CD14-positive monocyte (primary cell): Measurements from ENCODE around the gene TXNRD2. TPM values are rescaled to one million over a fixed set of nuclear protein-coding genes. Genes with fewer than 3 reads are reported as not detected.

Source experiments
- DNase-seq, 3 donors: peaks; one replicate each; pipeline ENCODE4 v3.0.0-alpha.2; 2011 to 2022
- H2AFZ ChIP-seq: 2 replicates; pipeline ENCODE4 v1.6.0; 2012; ENCODE audit warnings: mild to moderate bottlenecking, low read depth, low read length, inconsistent platforms; ENCODE audit not compliant: insufficient read depth, poor library complexity, severe bottlenecking
- H3K27ac ChIP-seq, 2 donors: 1 replicate in 1 of 2; 2 replicates in 1 of 2; pipeline ENCODE4 v1.5.1; 2012 to 2013; ENCODE audit warnings: low read length in 2 of 2, control low read depth in 1 of 2, inconsistent platforms in 1 of 2, low read depth in 1 of 2, mild to moderate bottlenecking in 1 of 2
- H3K27me3 ChIP-seq, 2 donors: one replicate each; pipeline versions ENCODE4 v1.6.0 to v1.6.1; 2011 to 2013; ENCODE audit warnings: low read length in 2 of 2; ENCODE audit not compliant: control insufficient read depth in 2 of 2, insufficient read depth in 2 of 2
- H3K36me3 ChIP-seq, 2 donors: replicated peaks in 1 of 2; 1 replicate in 1 of 2; 2 replicates in 1 of 2; pipeline versions ENCODE4 v1.5.1 to v1.6.1; 2012 to 2013; ENCODE audit warnings: low read length in 2 of 2, control low read depth in 1 of 2, inconsistent platforms in 1 of 2, mild to moderate bottlenecking in 1 of 2; ENCODE audit not compliant: insufficient read depth in 2 of 2, control insufficient read depth in 1 of 2
- H3K4me1 ChIP-seq, 2 donors: 1 replicate in 1 of 2; 2 replicates in 1 of 2; pipeline versions ENCODE4 v1.5.1 to v1.6.1; 2012 to 2013; ENCODE audit warnings: low read length in 2 of 2, control low read depth in 1 of 2, inconsistent platforms in 1 of 2, mild to moderate bottlenecking in 1 of 2, moderate library complexity in 1 of 2; ENCODE audit not compliant: insufficient read depth in 2 of 2, control insufficient read depth in 1 of 2
- H3K4me2 ChIP-seq: replicated peaks from 2 replicates; pipeline ENCODE3; 2012; ENCODE audit warnings: low read length, moderate library complexity, mild to moderate bottlenecking; ENCODE audit not compliant: poor library complexity, severe bottlenecking; ENCODE audit errors: extremely low read depth
- H3K4me3 ChIP-seq, 3 experiments: fragments of 200-600 bp in 1 of 3; sonication (generic) in 1 of 3; replicated peaks in 1 of 3; 1 replicate in 2 of 3; 2 replicates in 1 of 3; pipeline ENCODE4 v1.5.1; 2011 to 2013; ENCODE audit warnings: low read length in 3 of 3, mild to moderate bottlenecking in 3 of 3, control low read depth in 2 of 3, low read depth in 2 of 3, inconsistent platforms in 1 of 3, moderate library complexity in 1 of 3
- H3K79me2 ChIP-seq: 2 replicates; pipeline ENCODE4 v1.6.0; 2012; ENCODE audit warnings: mild to moderate bottlenecking, control low read depth, inconsistent platforms, low read length, moderate library complexity; ENCODE audit not compliant: insufficient read depth
- H3K9ac ChIP-seq: 2 replicates; pipeline ENCODE4 v1.6.0; 2017; ENCODE audit warnings: low read length, mild to moderate bottlenecking; ENCODE audit not compliant: insufficient read depth, poor library complexity, severe bottlenecking
- H3K9me3 ChIP-seq, 2 donors: replicated peaks in 1 of 2; 1 replicate in 1 of 2; 2 replicates in 1 of 2; pipeline versions ENCODE4 v1.5.1 to v1.6.1; 2012 to 2013; ENCODE audit warnings: low read length in 2 of 2, control low read depth in 1 of 2; ENCODE audit not compliant: control insufficient read depth in 1 of 2, insufficient read depth in 1 of 2
- H4K20me1 ChIP-seq: 2 replicates; pipeline ENCODE4 v1.6.0; 2012; ENCODE audit warnings: mild to moderate bottlenecking, low read length, control low read depth, moderate library complexity; ENCODE audit not compliant: insufficient read depth
- H3K27ac Mint-ChIP-seq, 7 donors: one replicate each; pipeline ENCODE4 v1.8.0; 2020; ENCODE audit warnings: mild to moderate bottlenecking in 7 of 7, mixed read lengths in 7 of 7, moderate library complexity in 6 of 7, inconsistent platforms in 2 of 7
- H3K27me3 Mint-ChIP-seq, 3 donors: one replicate each; pipeline ENCODE4 v1.8.0; 2021 to 2022; ENCODE audit warnings: low read depth in 3 of 3, mild to moderate bottlenecking in 3 of 3, mixed read lengths in 3 of 3, moderate library complexity in 3 of 3, inconsistent platforms in 1 of 3
- H3K36me3 Mint-ChIP-seq, 2 donors: one replicate each; pipeline ENCODE4 v1.8.0; 2020; ENCODE audit warnings: mixed read lengths in 2 of 2, inconsistent platforms in 1 of 2, mild to moderate bottlenecking in 1 of 2
- H3K4me1 Mint-ChIP-seq: one replicate; pipeline ENCODE4 v1.8.0; 2020; ENCODE audit warnings: mild to moderate bottlenecking, mixed read lengths
- H3K4me3 Mint-ChIP-seq, 2 donors: one replicate each; pipeline ENCODE4 v1.8.0; 2020; ENCODE audit warnings: mild to moderate bottlenecking in 2 of 2, mixed read lengths in 2 of 2, moderate library complexity in 1 of 2
- H3K9me3 Mint-ChIP-seq, 7 donors: one replicate each; pipeline ENCODE4 v1.8.0; 2020 to 2022; ENCODE audit warnings: mixed read lengths in 7 of 7, mild to moderate bottlenecking in 6 of 7, moderate library complexity in 6 of 7, inconsistent platforms in 2 of 7
- WGBS: methylation state at CpG from one replicate; pipeline ENCODE4 v1.1.5; 2013; ENCODE audit warnings: missing lambda C conversion rate; ENCODE audit not compliant: insufficient coverage; 5-methylcytosine and 5-hydroxymethylcytosine counted together
- intact Hi-C, 2 donors: fragments of 100-400 bp; cut with micrococcal nuclease; formaldehyde crosslinking; loops; one replicate each; pipeline versions ENCODE4 v1.15.0 to v1.15.1; 2023
- polyA plus RNA-seq, 3 donors: library from polyadenylated mRNA; depleted of rRNA in 1 of 3; unstranded in 2 of 3; stranded (reverse) in 1 of 3; fragments of 300-500 nt in 2 of 3; fragments of >200 nt in 1 of 3; fragmentation: Illumina TruSeq in 2 of 3; gene quantifications; 1 replicate in 2 of 3; 2 replicates in 1 of 3; pipeline ENCODE4 v1.2.3, GENCODE V29; 2012 to 2021
- TF ChIP-seq, protein P1 (sequence below): fragments of 200-600 bp; IDR thresholded peaks from one replicate; pipeline ENCODE4 v1.8.0; 2022; ENCODE audit warnings: antibody characterized with exemption, mild to moderate bottlenecking

TXNRD2 gene
- polyA plus RNA-seq, 3 donors = 24.9 to 54.9 (median 30.8) TPM

DNA sequence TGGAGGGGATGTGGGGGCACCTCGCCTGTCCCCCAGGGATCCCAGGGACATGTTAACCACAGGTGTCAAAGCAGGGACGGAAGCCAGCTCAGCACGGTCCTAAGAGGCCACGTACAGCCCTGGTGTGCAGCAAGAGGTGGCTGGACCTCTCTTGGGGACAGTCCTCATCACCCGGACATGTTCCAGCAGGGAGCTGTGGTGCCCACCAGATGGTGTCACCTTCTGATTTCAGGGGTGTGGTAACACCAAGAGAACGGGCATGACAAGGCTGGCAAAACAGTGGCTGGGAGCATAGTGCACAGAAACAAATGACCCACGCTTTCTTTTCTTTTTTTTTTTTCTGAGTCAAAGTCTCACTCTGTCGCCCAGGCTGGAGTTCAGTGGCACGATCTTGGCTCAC, 25.6 kb downstream of the TXNRD2 start:
- no peak overlapping the region for H3K9ac ChIP-seq
- WGBS = 89% methylated on average over 6 of the region's 9 CpGs

DNA sequence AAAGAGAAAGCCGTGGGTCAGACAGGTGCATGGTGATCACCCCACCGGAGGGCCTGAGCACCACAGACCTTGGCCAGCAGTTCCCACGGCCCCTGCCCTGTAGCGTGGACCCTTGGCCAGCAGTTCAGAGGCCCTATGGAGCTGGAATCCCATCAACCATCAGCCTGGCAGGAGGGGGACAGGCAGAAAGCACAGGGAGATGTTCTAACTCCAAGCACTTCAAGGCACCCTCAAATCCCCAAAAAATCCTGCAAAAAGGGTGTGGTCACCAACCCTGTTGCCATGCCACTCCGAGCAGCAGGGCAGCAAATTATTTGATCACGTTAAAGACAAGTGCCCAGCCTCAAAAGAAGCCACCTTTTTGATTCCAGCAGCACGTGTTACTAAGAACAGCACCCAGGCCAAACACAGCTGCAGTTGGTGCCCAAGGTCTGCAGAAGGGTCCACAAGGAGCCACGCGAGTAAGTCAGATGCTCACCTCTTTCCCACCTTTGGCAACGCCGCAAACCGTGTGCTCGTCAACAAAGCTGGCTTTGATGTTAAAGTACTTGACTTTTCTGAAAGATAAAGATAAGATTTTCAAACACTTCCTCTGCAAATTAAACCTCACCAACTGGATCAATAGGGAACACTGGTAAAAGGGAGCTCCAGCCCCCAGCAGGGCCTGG, 26.2 kb downstream of the TXNRD2 start:
- 92% methylated on average over 9 of the region's 13 CpGs for WGBS
- Histone ChIP-seq H3K36me3 (peaks cover 88 to 100% of the 10 kb centered on the region in 2 donors), H2AFZ (no peak overlapping the region), H3K9me3 (no peaks in the 10 kb centered on the region), H3K27me3 (no peaks in the 10 kb centered on the region), H3K4me3 (no peak overlapping the region), H3K27ac (no peak overlapping the region), H3K4me1 (no peaks in the 10 kb centered on the region), H3K4me2 (no peak overlapping the region), H4K20me1 (peaks cover 14% of the 10 kb centered on the region), H3K79me2 (no peaks in the 10 kb centered on the region), H3K9ac (no peak overlapping the region)
- peaks cover 63 to 94% of the 10 kb centered on the region in 2 donors for H3K36me3 Mint-ChIP-seq
- TF ChIP-seq, protein P1, sequence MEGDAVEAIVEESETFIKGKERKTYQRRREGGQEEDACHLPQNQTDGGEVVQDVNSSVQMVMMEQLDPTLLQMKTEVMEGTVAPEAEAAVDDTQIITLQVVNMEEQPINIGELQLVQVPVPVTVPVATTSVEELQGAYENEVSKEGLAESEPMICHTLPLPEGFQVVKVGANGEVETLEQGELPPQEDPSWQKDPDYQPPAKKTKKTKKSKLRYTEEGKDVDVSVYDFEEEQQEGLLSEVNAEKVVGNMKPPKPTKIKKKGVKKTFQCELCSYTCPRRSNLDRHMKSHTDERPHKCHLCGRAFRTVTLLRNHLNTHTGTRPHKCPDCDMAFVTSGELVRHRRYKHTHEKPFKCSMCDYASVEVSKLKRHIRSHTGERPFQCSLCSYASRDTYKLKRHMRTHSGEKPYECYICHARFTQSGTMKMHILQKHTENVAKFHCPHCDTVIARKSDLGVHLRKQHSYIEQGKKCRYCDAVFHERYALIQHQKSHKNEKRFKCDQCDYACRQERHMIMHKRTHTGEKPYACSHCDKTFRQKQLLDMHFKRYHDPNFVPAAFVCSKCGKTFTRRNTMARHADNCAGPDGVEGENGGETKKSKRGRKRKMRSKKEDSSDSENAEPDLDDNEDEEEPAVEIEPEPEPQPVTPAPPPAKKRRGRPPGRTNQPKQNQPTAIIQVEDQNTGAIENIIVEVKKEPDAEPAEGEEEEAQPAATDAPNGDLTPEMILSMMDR = no peak
- H3K27ac Mint-ChIP-seq = peak overlapping the region in 2 of 7 donors; percentile 41 to 66
- intact Hi-C loops = no loop called here
- peaks cover 0 to 1% (median 0%) of the 10 kb centered on the region in 7 donors for H3K9me3 Mint-ChIP-seq
- peaks cover 0 to 1% (median 0%) of the 10 kb centered on the region in 3 donors for H3K27me3 Mint-ChIP-seq
- H3K4me1 Mint-ChIP-seq = peaks cover 3% of the 10 kb centered on the region
- no peak overlapping the region for H3K4me3 Mint-ChIP-seq
- no peak for DNase-seq

More for the DNA sequence above, 25.6 kb downstream of the TXNRD2 start:
- Histone ChIP-seq H3K4me3 (no peak overlapping the region), H3K4me1 (no peaks in the 10 kb centered on the region), H3K9me3 (no peaks in the 10 kb centered on the region), H3K4me2 (no peak overlapping the region), H4K20me1 (peaks cover 14% of the 10 kb centered on the region), H3K36me3 (peaks cover 88 to 95% of the 10 kb centered on the region in 2 donors), H2AFZ (no peak overlapping the region), H3K27me3 (no peaks in the 10 kb centered on the region), H3K79me2 (no peaks in the 10 kb centered on the region), H3K27ac (no peak overlapping the region)
- DNase-seq = no peak
- peak overlapping the region in 3 of 7 donors; percentile 9 to 66 (median 20) for H3K27ac Mint-ChIP-seq
- no peak overlapping the region for H3K4me3 Mint-ChIP-seq
- H3K4me1 Mint-ChIP-seq = peaks cover 3% of the 10 kb centered on the region
- H3K36me3 Mint-ChIP-seq = peaks cover 63 to 97% of the 10 kb centered on the region in 2 donors
- TF ChIP-seq, protein P1 = no peak
- intact Hi-C loops = no loop called here
- peaks cover 0 to 1% (median 0%) of the 10 kb centered on the region in 3 donors for H3K27me3 Mint-ChIP-seq
- peaks cover 0 to 1% (median 0%) of the 10 kb centered on the region in 7 donors for H3K9me3 Mint-ChIP-seq
